GM12878 (cell line): ENCODE measurements around the gene S1PR2. TPM values are rescaled to one million over a fixed set of nuclear protein-coding genes. Genes with fewer than 3 reads are reported as not detected.

Experiments used
- ATAC-seq: fragments of 200-7000 bp; cut with Tn5 transposase; 3 replicates; pipeline ENCODE4 v1.9.1; 2020; ENCODE audit warnings: mild to moderate bottlenecking, moderate library complexity
- BruUV-seq: library from RNA; stranded (reverse); fragments of 400-500 nt; replicated peaks from 2 replicates; lab custom pipeline; 2021; lab: Mats Ljungman, UMichigan
- CTCF ChIA-PET: fragments of 300-600 bp; sonication (Branson Sonifier 250); formaldehyde crosslinking; extraction: SDS; loops from one replicate; lab custom pipeline; 2021; ENCODE audit warnings: inconsistent platforms; lab: Yijun Ruan, JAX
- POLR2A ChIA-PET: fragments of 350-600 bp; formaldehyde crosslinking; extraction: SDS; loops from one replicate; lab custom pipeline; 2021; ENCODE audit warnings: inconsistent platforms; lab: Charles Lee
- RAD21 ChIA-PET: fragments of 300-600 bp; sonication (Branson Sonifier 250); formaldehyde crosslinking; loops from one replicate; lab custom pipeline; 2023; ENCODE audit warnings: antibody characterized with exemption; ENCODE audit not compliant: unreplicated experiment; lab: Charles Lee
- SMC1A ChIA-PET: fragments of 300-600 bp; sonication (Branson Sonifier 250); formaldehyde crosslinking; loops from one replicate; lab custom pipeline; 2023; ENCODE audit not compliant: unreplicated experiment, uncharacterized antibody; lab: Charles Lee
- DNase-seq: peaks from one replicate; pipeline ENCODE4 v3.0.0-alpha.2; 2011; ENCODE audit warnings: low read depth, low spot score
- FAIRE-seq: peaks from 3 replicates; lab custom pipeline; 2011; peaks lifted over from hg19 to GRCh38; lab: Jason Lieb, UNC
- H2AFZ ChIP-seq: 2 replicates; pipeline ENCODE4 v1.6.0; 2011; ENCODE audit warnings: low read depth, low read length, control low read depth; ENCODE audit not compliant: control insufficient read depth
- H3K27ac ChIP-seq: 2 replicates; pipeline ENCODE4 v1.5.1; 2011; ENCODE audit warnings: control low read depth; ENCODE audit not compliant: control insufficient read depth, insufficient read depth
- H3K27me3 ChIP-seq, 2 experiments: replicated peaks in 1 of 2; 2 replicates each; pipeline versions ENCODE4 v1.6.0 to v1.6.1; 2011; ENCODE audit warnings: low read length in 1 of 2; ENCODE audit not compliant: control insufficient read depth in 2 of 2, insufficient read depth in 2 of 2
- H3K36me3 ChIP-seq, 2 experiments: 2 replicates each; pipeline ENCODE4 v1.5.1; 2011; ENCODE audit warnings: low read length in 1 of 2; ENCODE audit not compliant: control insufficient read depth in 2 of 2, insufficient read depth in 2 of 2
- H3K4me1 ChIP-seq: 2 replicates; pipeline ENCODE4 v1.6.1; 2011; ENCODE audit warnings: mild to moderate bottlenecking, low read length, moderate library complexity, mixed read lengths; ENCODE audit not compliant: control insufficient read depth, insufficient read depth
- H3K4me2 ChIP-seq: 2 replicates; pipeline ENCODE4 v1.6.0; 2011; ENCODE audit warnings: control low read depth; ENCODE audit not compliant: control insufficient read depth, insufficient read depth
- H3K4me3 ChIP-seq: fragments of 200-600 bp; sonication (generic); 2 replicates; pipeline ENCODE4 v1.5.1; 2016
- H3K79me2 ChIP-seq: 2 replicates; pipeline ENCODE4 v1.6.0; 2011; ENCODE audit warnings: low read length; ENCODE audit not compliant: control insufficient read depth, insufficient read depth
- H3K9ac ChIP-seq: 2 replicates; pipeline ENCODE4 v1.8.0; 2011; ENCODE audit warnings: low read length, control low read depth, mixed read lengths; ENCODE audit not compliant: control insufficient read depth, insufficient read depth
- H3K9me3 ChIP-seq: replicated peaks from 3 replicates; pipeline ENCODE4 v1.5.1; 2011; ENCODE audit warnings: mild to moderate bottlenecking, low read length; ENCODE audit not compliant: control insufficient read depth, insufficient read depth
- H4K20me1 ChIP-seq: 2 replicates; pipeline ENCODE4 v1.6.0; 2011; ENCODE audit not compliant: control insufficient read depth, insufficient read depth
- ASH2L ChIP-seq: fragments of 300-600, 200-600 bp; sonication (generic); IDR thresholded peaks from 2 replicates; pipeline ENCODE4 v1.6.1; 2017; ENCODE audit warnings: low read depth, mild to moderate bottlenecking, borderline replicate concordance
- ATF3 ChIP-seq: IDR thresholded peaks from 2 replicates; pipeline ENCODE4 v1.6.1; 2011; ENCODE audit warnings: low read depth, mild to moderate bottlenecking, low read length, moderate library complexity, borderline replicate concordance; ENCODE audit errors: extremely low read depth
- CEBPB ChIP-seq, 2 experiments: fragments of 150-350 bp in 1 of 2; IDR thresholded peaks; 2 replicates each; pipeline ENCODE4 v1.6.1; 2012 to 2014; ENCODE audit warnings: low read depth in 2 of 2, low read length in 2 of 2, borderline replicate concordance in 1 of 2, inconsistent platforms in 1 of 2
- CTCF ChIP-seq, 3 experiments: IDR thresholded peaks in 2 of 3; conservative IDR thresholded peaks in 1 of 3; 2 replicates each; pipeline ENCODE4 v1.5.1; 2011; ENCODE audit warnings: low read depth in 3 of 3, low read length in 3 of 3, mild to moderate bottlenecking in 3 of 3, control low read depth in 2 of 3, moderate library complexity in 2 of 3, inconsistent platforms in 1 of 3, mixed read lengths in 1 of 3; ENCODE audit not compliant: control insufficient read depth in 2 of 3, insufficient read depth in 1 of 3; ENCODE audit errors: extremely low read depth in 1 of 3
- E2F4 ChIP-seq: IDR thresholded peaks from 2 replicates; pipeline ENCODE4 v1.6.1; 2012; ENCODE audit warnings: low read depth, low read length, improper control_type of control experiment
- ETV6 ChIP-seq, 2 experiments: fragments of 450-650 bp in 1 of 2; IDR thresholded peaks in 1 of 2; conservative IDR thresholded peaks in 1 of 2; 2 replicates each; pipeline ENCODE4 v1.6.1; 2014; ENCODE audit warnings: antibody characterized with exemption in 1 of 2, borderline replicate concordance in 1 of 2, low read depth in 1 of 2, mild to moderate bottlenecking in 1 of 2, moderate library complexity in 1 of 2
- IRF4 ChIP-seq: IDR thresholded peaks from 2 replicates; pipeline ENCODE4 v1.6.1; 2011; ENCODE audit warnings: low read depth, low read length
- NRF1 ChIP-seq: conservative IDR thresholded peaks from 2 replicates; pipeline ENCODE4 v1.6.1; 2011; ENCODE audit warnings: mild to moderate bottlenecking, low read depth, low read length, improper control_type of control experiment
- PAX5 ChIP-seq: IDR thresholded peaks from 2 replicates; pipeline ENCODE4 v1.6.1; 2011; ENCODE audit warnings: low read depth, low read length, borderline replicate concordance
- POLR2A ChIP-seq: IDR thresholded peaks from 2 replicates; pipeline ENCODE4 v1.6.1; 2011; ENCODE audit warnings: low read depth, mild to moderate bottlenecking, low read length
- WGBS: methylation state at CpG from one replicate; pipeline ENCODE4 v1.1.6; 2016; ENCODE audit warnings: low lambda C conversion rate; ENCODE audit not compliant: insufficient replicate concordance, insufficient coverage; ENCODE audit errors: missing lambda C conversion rate; 5-methylcytosine and 5-hydroxymethylcytosine counted together
- in situ Hi-C: fragments of 300-500 bp; cut with MboI; formaldehyde crosslinking; loops from 9 replicates; pipeline ENCODE4 v1.14.3; 2018; ENCODE audit warnings: mixed read lengths
- intact Hi-C: fragments of 100-400 bp; cut with micrococcal nuclease; formaldehyde crosslinking; loops from one replicate; pipeline ENCODE4 v1.14.2; 2022; ENCODE audit not compliant: unreplicated experiment
- polyA plus RNA-seq, 11 experiments: library from polyadenylated mRNA; depleted of rRNA in 4 of 11; unstranded in 6 of 11; stranded (reverse) in 5 of 11; fragments of >200 nt; fragmentation: Nextera tagmentation in 4 of 11; fragmentation: Illumina TruSeq in 1 of 11; extraction: Ambion mirVana in 4 of 11; extraction: Trizol in 1 of 11; gene quantifications; 1 replicate in 1 of 11; 2 replicates in 10 of 11; pipeline versions ENCODE4 v1.2.1 to v1.2.3, GENCODE V29; 2011 to 2016; ENCODE audit warnings: inconsistent platforms in 2 of 11, missing spikeins in 2 of 11, low read depth in 1 of 11
- total RNA-seq, 4 experiments: library from RNA; depleted of rRNA in 3 of 4; stranded (reverse); fragments of >200 nt in 3 of 4; fragmentation: Illumina TruSeq in 1 of 4; extraction: Trizol in 1 of 4; gene quantifications; 2 replicates each; pipeline versions ENCODE4 v1.2.1 to v1.2.3, GENCODE V29; 2013 to 2021

S1PR2 gene
- total and polyA plus RNA-seq, 10 of the 15 experiments (the other 5 are each of a cell fraction or from before 2014, with no cell fraction given), result 4.9 to 26.8 (median 11.6) TPM

GRCh38 chr19:10209315-10209714, 21.8 kb downstream of the S1PR2 start:
- ATAC-seq (no peak), DNase-seq (no peak), FAIRE-seq (no peak)
- ChIA-PET CTCF (interaction anchor here (0.7 to 2.6 kb wide), 3 partner anchors 10 to 42 kb away, joined by 3 to 6 read pairs (median 3); no protein-coding TSS in a partner anchor), POLR2A (interaction anchor here (1.0 to 1.3 kb wide), 2 partner anchors 11 kb away, joined by 3 to 4 read pairs; no protein-coding TSS in a partner anchor), RAD21 (interaction anchor here (0.7 kb wide), 1 partner anchor 41 kb away, joined by 3 read pairs; no protein-coding TSS in a partner anchor), SMC1A (interaction anchor here (1.0 kb wide), 1 partner anchor 17 kb away, joined by 3 read pairs; no protein-coding TSS in a partner anchor)
- in situ Hi-C loops (no loop called here), intact Hi-C loops (no loop called here)
- no peak overlapping the region for H3K27ac ChIP-seq
- no peaks in the 10 kb centered on the region for H4K20me1 ChIP-seq
- H3K36me3 ChIP-seq, result no peaks in the 10 kb centered on the region
- BruUV-seq, result no TSS peak
- H3K4me3 ChIP-seq, result no peak overlapping the region
- peaks cover 6% of the 10 kb centered on the region for H3K4me1 ChIP-seq
- H3K4me2 ChIP-seq, result no peak overlapping the region
- no peaks in the 10 kb centered on the region for H3K27me3 ChIP-seq
- no peaks in the 10 kb centered on the region for H3K79me2 ChIP-seq
- H3K9me3 ChIP-seq, result peaks cover 3% of the 10 kb centered on the region; the same call in 1 of the 3 replicates
- H2AFZ ChIP-seq, result no peak overlapping the region
- TF ChIP-seq CTCF (IDR thresholded peaks at IDR 0.05 in 2 of 3, conservative IDR thresholded peaks at IDR 0.05 in 1 of 3; ENCODE audit: control insufficient read depth in 2 of 3, extremely low read depth in 1 of 3, insufficient read depth in 1 of 3, low read depth in 3 of 3, low read length in 3 of 3) (no peak), E2F4 (no peak), NRF1 (no peak), PAX5 (no peak), ETV6 (conservative IDR thresholded peaks at IDR 0.05 in 1 of 2, IDR thresholded peaks at IDR 0.05 in 1 of 2; ENCODE audit: borderline replicate concordance in 1 of 2, low read depth in 1 of 2) (no peak), CEBPB (IDR thresholded peaks at IDR 0.05; ENCODE audit: borderline replicate concordance in 1 of 2, low read depth in 2 of 2, low read length in 2 of 2) (no peak), IRF4 (no peak), POLR2A (no peak), ASH2L (no peak), ATF3 (no peak)
- H3K9ac ChIP-seq, result no peak overlapping the region
- WGBS, result 50% methylated on average over 4 of the region's 4 CpGs
